Activated CD8-positive, alpha-beta memory T cell treated with anti-CD3 and anti-CD28 coated beads for 1 hour (primary cell): ENCODE measurements around the gene RAD51B.
"Not testable (repeated sequence)": the region's sequence is repeated elsewhere in the genome, so short reads cannot be mapped to it uniquely, and the experiment has no call there.

ENCODE experiments used
- DNase-seq, 2 donors: peaks; one replicate each; pipeline ENCODE4 v3.0.0-alpha.2; 2020; ENCODE audit warnings: low read depth in 1 of 2; ENCODE audit errors: extremely low read depth in 1 of 2

The RAD51B gene

DNA sequence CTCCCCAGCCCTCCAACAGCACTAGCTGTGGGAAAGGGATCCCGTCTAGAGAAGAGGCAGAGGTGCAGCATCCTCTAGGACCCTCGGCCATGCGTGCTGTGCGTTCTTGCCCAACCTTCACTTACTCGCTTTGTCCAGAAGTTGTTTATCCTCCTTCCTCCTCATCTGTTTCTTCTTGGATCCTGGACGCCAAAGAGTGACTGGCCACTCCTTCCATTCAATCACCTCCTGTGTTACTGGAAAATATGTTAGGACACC is 832.8 kb downstream of the RAD51B start:
- DNase-seq: no peak

DNA sequence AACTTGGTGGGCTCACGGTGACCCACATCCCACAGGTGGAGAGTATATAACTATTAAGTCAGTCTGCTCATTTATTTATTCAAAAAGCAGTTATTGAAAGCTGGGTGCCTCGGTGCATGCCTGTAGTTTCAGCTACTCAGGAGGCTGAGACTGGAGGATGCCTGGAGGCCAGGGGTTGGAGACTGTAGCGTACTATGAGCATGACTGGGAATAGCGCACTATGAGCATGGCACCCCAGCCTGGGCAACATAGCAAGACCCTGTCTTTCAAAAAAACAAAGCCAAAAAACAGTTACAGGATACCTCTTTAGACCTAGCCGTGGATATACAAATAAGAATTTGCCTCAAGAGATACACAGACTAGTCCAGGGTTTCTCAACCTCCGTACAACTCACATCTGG is 833.5 kb downstream of the RAD51B start:
- no peak for DNase-seq

DNA sequence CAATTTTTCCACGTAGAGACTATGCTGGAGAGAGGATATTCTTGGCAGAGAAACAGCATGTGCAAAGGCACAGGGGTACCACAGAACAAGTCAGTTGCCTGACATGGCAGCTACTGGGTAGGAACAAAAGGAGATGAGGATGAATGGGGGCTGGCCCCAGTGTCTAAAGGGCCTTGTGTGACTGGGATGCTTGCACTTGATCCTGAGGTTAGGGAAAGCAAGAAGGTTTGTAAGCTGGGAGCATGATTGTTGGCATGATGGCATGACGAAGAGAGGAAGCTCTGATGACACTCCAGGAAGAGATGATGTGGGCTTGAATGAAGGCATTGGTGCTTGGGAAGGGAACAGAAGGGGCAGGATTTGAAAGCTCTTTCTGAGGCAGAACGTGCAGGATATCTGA is 834.2 kb downstream of the RAD51B start:
- no peak for DNase-seq

DNA sequence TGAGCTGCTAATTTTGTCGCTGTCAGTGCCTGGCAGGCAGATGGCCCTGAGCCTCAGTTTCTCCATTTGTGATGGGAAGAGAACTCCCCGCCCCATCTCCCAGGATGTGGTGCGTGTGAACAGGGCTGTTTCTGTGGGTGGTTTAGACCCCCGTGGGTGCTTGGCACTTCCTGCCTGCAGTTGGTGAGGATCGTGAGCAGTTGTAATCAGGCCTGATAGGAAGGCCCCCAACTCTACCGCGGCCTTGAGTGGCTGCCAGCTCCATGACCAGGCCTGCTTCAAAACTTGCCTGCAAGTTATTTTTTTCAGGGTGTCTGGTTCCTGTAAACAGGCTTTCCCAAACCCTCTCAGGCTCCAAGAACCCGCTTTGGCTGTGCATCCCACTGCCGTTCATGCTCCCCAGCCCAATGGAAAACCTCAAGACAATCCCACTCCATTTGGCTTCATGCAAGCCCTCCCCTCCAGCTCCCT is 834.9 kb downstream of the RAD51B start:
- no peak for DNase-seq

DNA sequence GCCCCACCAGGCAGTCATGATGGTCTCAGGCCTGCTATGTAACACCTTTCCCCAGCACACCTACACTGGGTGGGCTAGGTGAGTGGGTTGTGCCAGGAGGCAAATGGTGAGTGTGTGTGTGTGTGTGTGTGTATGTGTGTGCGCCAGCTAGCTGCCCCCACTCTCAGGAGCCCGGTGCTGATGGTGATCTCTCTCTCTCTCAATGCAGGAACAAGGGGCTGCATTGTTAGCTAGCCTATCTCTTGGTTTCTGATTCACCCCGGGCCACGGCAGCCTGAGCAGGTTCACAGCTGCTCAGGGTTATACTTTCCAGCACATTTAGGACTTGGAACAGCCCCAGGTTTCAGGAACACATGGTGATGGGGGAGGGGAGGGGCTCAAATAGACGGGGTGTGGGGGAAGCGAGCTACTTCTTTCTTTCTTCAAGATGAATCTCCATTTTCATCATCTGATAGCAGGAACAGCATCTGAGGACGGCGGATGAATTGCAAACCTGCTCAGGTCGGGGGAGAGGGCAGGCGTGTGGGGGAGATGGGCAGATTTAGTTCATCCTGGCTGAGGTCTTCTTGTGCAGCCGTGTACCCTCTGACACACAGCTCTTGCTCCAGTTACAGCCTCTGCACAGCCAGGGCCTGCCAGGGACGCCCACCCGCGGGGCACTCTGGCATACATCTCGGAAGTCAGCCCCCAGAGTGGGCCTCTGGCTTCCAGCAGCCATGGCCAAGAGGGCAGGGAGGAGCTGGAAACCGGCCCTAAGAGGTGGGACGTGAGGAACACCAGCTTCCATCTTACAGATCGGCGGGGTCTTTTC is 835.6 kb downstream of the RAD51B start:
- DNase-seq: no peak

- no peak for DNase-seq
Measured at GRCh38 chr14:68655911-68656316, 836.3 kb downstream of the RAD51B start.

DNA sequence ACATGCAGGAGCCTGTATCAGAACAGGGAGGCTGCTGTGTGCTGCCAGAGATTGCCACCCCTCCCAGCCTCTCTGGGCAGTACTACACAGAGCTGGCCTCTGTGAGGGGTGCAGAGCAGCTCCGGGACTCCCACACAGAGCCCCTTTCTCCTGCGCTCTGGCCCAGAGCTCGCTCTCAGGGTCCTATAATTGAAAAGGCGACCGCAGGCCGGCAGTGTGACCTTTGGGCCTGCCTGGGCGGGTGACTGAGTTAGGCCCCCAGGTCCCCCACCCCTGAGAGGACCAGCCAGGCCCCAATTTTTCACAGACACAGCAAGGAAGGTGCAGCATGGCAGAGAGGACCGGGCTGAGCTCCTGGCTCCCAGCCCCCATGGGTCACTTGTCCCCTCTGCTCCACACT is 836.9 kb downstream of the RAD51B start:
- DNase-seq: no peak

- DNase-seq: no peak
Measured at GRCh38 chr14:68657300-68658028, 837.9 kb downstream of the RAD51B start.

DNA sequence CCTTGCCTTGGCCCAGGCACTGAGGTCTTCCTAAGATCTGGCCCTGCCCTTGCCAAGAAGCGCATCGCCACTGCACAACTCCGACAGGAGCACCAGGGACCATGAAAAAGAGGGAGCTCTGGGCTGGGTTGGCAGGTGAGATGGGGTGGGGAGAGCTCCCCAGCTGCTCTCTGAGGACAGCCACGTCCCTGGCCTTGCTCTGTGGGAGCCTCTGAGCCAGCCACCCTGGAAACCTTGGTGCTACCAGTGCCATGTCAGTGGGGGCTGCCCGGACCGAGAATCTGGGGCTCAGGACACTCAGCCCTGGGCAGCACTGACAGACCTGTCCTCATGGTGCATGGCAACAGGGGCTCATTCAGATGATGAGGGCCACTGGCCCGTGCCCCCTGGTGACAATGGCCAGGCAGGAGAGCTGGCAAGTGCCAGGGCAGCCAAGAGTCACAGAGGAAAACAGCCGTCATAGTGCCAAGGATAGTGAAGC is 838.5 kb downstream of the RAD51B start:
- no peak for DNase-seq

DNA sequence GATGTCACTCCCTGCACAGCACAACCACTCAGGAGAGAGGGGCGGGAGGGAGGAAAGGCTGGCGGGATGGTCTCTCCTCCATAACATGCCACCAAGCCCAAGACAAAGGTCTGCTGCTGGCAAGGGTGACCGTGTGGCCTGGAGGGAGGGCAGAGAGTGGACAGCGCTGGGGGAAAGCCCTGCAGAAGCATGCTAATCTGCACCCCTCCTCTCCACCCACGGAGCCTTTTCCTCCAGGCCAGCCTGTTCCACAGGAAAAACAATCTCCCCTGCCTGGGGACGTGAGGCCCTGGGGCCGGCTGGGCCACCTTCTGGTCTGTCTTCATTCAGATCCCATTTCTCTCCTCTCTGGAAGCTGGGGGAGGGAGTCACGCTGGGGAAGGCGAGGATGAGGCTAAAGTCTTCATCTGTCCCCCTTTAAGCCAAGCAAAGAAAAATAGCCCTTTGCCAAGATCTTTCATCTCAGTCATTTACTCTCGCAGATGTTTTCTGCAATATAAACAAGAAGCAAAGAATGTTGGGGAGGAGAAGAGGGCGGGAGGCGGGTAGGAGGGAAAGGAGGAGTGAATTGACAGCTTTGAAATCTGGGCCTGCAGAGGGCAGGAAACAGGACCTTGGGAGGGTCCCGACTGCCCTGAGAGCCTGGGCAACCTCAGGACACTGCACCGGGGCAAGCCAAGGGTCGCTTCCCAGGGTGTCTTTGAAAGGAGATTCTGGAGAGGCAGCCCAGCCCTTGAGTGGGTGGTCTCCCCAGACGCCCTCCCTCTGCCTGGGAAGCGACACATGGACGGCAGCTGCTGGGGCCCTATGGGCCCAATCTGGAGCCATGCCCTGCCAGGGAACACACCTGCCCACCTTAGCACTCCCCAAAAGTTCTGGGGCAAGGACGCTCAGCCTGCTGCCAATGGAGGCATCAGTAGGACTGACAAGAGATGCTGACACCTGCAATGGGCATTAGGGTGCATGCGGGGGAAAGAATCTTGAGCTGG is 839.7 kb downstream of the RAD51B start:
- no peak for DNase-seq

- no peak for DNase-seq
Measured at GRCh38 chr14:68660495-68660894, 840.9 kb downstream of the RAD51B start.

- DNase-seq: no peak
Measured at GRCh38 chr14:68661226-68662225, 841.9 kb downstream of the RAD51B start.

- DNase-seq: no peak
Measured at GRCh38 chr14:68662392-68662791, 842.8 kb downstream of the RAD51B start.

DNA sequence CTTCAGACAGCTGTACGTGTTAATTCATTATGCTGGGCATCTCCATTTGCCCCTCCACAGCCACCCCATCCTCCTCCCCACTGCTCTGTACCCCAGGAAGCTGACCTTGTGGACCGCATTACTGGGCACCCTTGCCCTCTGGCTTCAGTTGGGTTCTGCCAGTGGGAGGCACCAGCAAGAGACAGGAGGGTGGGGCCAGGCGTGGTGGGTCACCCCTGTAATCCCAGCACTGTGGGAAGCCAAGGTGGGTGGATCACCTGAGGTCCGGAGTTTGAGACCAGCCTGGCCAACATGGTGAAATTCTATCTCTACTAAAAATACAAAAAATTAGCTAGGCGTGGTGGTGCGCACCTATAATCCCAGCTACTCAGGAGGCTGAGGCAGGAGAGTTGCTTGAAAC is 843.2 kb downstream of the RAD51B start:
- DNase-seq: not testable (repeated sequence)

DNA sequence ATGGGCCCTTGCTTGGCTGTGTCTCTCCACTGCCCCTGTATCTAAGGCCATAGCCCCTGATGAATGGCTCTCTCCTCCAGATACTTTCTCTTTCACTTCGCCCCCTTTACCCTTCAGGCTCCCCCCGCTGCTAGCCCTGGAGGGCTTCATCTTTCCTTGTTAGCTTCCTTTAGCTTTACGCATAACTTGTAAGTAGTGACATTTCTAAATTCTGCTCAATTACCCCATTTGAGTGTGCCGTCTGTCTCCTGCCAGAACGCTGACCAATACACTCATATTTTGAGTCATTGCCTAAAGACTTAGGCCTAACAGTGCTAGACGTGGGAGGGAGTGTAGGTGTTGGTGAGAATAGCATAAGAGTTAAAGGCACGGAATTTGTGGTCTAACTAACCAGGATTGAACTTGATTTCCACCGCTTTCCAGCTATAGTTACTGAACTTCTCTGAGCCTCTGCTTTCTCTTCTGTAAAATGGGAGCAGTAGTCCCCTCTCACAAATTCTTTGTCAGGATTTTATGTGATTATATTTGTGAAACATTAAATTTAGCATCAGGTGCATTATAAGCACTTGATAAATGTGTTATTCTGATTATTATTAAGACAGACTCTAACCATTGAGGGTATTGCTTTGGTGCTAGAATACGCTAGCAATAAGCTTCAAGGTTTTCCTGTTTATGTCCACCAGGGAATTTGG is 844.0 kb downstream of the RAD51B start:
- no peak for DNase-seq

GRCh38 chr14:68664225-68664681 is 844.7 kb downstream of the RAD51B start:
- DNase-seq: no peak

GRCh38 chr14:68665131-68665530 is 845.6 kb downstream of the RAD51B start:
- DNase-seq: no peak

DNA sequence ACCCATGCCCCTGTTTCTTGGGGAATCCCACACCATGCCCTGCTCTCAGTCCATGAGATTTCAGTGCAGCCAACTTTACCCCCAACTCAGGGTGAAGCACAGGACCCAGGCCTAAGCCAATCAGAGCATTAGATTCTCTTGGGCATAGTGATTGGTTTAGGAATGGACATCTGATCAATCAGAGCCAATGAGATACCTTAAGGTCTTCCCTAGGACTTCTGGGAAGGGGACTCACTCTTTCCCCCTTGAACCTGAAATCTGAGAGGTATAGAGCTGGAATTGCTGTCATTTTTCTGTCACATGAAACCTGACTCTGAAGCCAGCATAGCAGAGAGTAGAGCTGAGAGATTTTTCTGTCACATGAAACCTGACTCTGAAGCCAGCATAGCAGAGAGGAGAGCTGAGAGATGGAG is 846.2 kb downstream of the RAD51B start:
- no peak for DNase-seq

- DNase-seq: no peak
Measured at GRCh38 chr14:68666236-68666635, 846.7 kb downstream of the RAD51B start.
